ENCODE data around the gene CCDC201.

DNA sequence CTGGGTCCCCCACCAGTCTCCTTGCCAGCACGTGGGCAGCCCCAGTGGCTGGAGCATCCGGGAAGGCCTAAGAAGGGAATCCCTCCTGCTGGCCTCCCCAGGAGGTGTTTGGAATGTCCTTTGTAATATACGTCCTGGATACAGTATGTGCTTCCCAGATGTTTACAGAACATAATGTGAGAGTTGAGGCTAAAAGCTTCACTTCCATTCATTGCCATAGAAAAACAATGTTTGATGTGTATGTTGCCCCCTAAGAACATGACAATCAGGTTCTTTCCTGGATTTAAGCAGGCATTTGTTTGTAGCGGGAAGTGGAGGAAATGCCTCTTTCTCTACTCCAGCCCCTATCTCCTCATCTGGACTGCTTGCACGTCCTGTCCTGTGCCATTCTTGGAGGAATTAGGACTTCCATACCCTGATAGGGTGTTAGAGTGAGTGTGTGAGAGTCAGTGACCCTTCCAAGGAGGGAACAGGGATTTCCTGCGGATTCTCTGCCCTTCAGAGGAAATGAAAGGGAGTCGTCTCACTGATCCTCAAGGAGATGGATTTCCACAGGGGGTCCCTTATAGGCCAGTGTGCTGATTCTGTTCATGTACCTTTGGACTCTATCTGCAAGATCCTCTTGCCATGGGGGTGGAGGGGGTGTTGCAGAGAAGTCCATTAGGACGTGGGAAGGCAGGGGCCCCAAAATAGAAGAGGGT is 16.6 kb upstream of the CCDC201 start:
- TF ChIP-seq, protein P1, sequence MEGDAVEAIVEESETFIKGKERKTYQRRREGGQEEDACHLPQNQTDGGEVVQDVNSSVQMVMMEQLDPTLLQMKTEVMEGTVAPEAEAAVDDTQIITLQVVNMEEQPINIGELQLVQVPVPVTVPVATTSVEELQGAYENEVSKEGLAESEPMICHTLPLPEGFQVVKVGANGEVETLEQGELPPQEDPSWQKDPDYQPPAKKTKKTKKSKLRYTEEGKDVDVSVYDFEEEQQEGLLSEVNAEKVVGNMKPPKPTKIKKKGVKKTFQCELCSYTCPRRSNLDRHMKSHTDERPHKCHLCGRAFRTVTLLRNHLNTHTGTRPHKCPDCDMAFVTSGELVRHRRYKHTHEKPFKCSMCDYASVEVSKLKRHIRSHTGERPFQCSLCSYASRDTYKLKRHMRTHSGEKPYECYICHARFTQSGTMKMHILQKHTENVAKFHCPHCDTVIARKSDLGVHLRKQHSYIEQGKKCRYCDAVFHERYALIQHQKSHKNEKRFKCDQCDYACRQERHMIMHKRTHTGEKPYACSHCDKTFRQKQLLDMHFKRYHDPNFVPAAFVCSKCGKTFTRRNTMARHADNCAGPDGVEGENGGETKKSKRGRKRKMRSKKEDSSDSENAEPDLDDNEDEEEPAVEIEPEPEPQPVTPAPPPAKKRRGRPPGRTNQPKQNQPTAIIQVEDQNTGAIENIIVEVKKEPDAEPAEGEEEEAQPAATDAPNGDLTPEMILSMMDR (IDR thresholded peaks at IDR 0.05; ENCODE audit: insufficient read depth, low read length), result no peak
- TF ChIP-seq POLR2AphosphoS5 (IDR thresholded peaks at IDR 0.05; ENCODE audit: low read depth), result no peak
